K562 (cell line): ENCODE measurements around the gene ZNF564. TPM values are rescaled to one million over a fixed set of nuclear protein-coding genes. Genes with fewer than 3 reads are reported as not detected.

Experiments
- ASH1L ChIP-seq: fragments of 450-650 bp; IDR thresholded peaks from 2 replicates; pipeline ENCODE4 v1.6.1; 2018; ENCODE audit warnings: borderline replicate concordance, mild to moderate bottlenecking, low read depth; ENCODE audit not compliant: partially characterized antibody
- CC2D1A ChIP-seq: fragments of 450-650 bp; IDR thresholded peaks from 2 replicates; pipeline ENCODE4 v1.6.1; 2017; ENCODE audit warnings: mild to moderate bottlenecking
- DACH1 ChIP-seq: fragments of 450-650 bp; IDR thresholded peaks from 2 replicates; pipeline ENCODE4 v1.6.1; 2018; ENCODE audit not compliant: partially characterized antibody
- DDX20 ChIP-seq: fragments of 450-650 bp; IDR thresholded peaks from 2 replicates; pipeline ENCODE4 v1.6.1; 2016; ENCODE audit warnings: missing genetic modification characterization, low read depth, mild to moderate bottlenecking, missing compliant biosample characterization, moderate library complexity
- HMGN3 ChIP-seq: IDR thresholded peaks from 2 replicates; pipeline ENCODE4 v1.6.1; 2011; ENCODE audit warnings: borderline replicate concordance, low read depth, mild to moderate bottlenecking, mixed read lengths, low read length; ENCODE audit not compliant: insufficient read length; ENCODE audit errors: extremely low read depth
- MXI1 ChIP-seq: IDR thresholded peaks from 2 replicates; pipeline ENCODE4 v1.6.1; 2011; ENCODE audit warnings: low read depth, mild to moderate bottlenecking, improper control_type of control experiment, low read length
- PHTF2 ChIP-seq: fragments of 250-450 bp; sonication (Bioruptor Pico); IDR thresholded peaks from 2 replicates; pipeline ENCODE4 v1.5.0; 2021; ENCODE audit warnings: mild to moderate bottlenecking
- PTRF ChIP-seq: fragments of 450-650 bp; IDR thresholded peaks from 2 replicates; pipeline ENCODE4 v1.6.1; 2016; ENCODE audit warnings: mild to moderate bottlenecking, missing genetic modification characterization, missing compliant biosample characterization
- RBBP5 ChIP-seq: fragments of 200-600 bp; sonication (generic); IDR thresholded peaks from 2 replicates; pipeline ENCODE4 v1.6.1; 2012; ENCODE audit warnings: borderline replicate concordance, mild to moderate bottlenecking, low read length, control low read depth, inconsistent platforms; ENCODE audit not compliant: insufficient read depth, poor library complexity, severe bottlenecking
- ZEB2 ChIP-seq: fragments of 450-650 bp; IDR thresholded peaks from 2 replicates; pipeline ENCODE4 v1.6.1; 2016
- ZNF133 ChIP-seq: fragments of 250-450 bp; sonication (Bioruptor Pico); IDR thresholded peaks from 2 replicates; pipeline ENCODE4 v1.4.0; 2020; ENCODE audit warnings: mild to moderate bottlenecking
- polyA plus RNA-seq, 8 experiments: library from polyadenylated mRNA; depleted of rRNA in 4 of 8; stranded (reverse) in 5 of 8; unstranded in 3 of 8; fragments of >200 nt; fragmentation: Nextera tagmentation in 2 of 8; fragmentation: Illumina TruSeq in 1 of 8; extraction: Ambion mirVana in 2 of 8; extraction: Trizol in 1 of 8; gene quantifications; 2 replicates each; pipeline versions ENCODE4 v1.2.1 to v1.2.3, GENCODE V29; 2011 to 2014; ENCODE audit warnings: inconsistent platforms in 1 of 8, missing spikeins in 1 of 8
- total RNA-seq, 7 experiments: library from RNA; depleted of rRNA in 6 of 7; stranded (reverse); fragments of >200 nt in 6 of 7; fragmentation: Illumina TruSeq in 2 of 7; extraction: Trizol in 2 of 7; gene quantifications; 2 replicates each; pipeline versions ENCODE4 v1.2.1 to v1.2.3, GENCODE V29; 2011 to 2021; ENCODE audit warnings: low replicate concordance in 1 of 7
- TF ChIP-seq, protein P1 (sequence below): sonication (generic); formaldehyde crosslinking; IDR thresholded peaks from 2 replicates; pipeline ENCODE4 v1.8.1; 2023; ENCODE audit warnings: mild to moderate bottlenecking, missing genetic modification reagents
- TF ChIP-seq, protein P2 (sequence below): fragments of 250-450 bp; sonication (Bioruptor Pico); IDR thresholded peaks from 2 replicates; pipeline ENCODE4 v1.5.0; 2021; ENCODE audit warnings: mild to moderate bottlenecking, borderline replicate concordance
- TF ChIP-seq, protein P3 (sequence below): fragments of 450-650 bp; IDR thresholded peaks from 2 replicates; pipeline ENCODE4 v1.6.1; 2014; ENCODE audit warnings: low read depth, mild to moderate bottlenecking, moderate library complexity, borderline replicate concordance
- TF ChIP-seq, protein P4 (sequence below): IDR thresholded peaks from 2 replicates; pipeline ENCODE4 v1.6.1; 2012; ENCODE audit warnings: low read depth, low read length, improper control_type of control experiment, borderline replicate concordance
- TF ChIP-seq, protein P5 (sequence below): sonication (generic); formaldehyde crosslinking; IDR thresholded peaks from 2 replicates; pipeline ENCODE4 v1.8.0; 2022; ENCODE audit warnings: missing genetic modification reagents, mild to moderate bottlenecking, borderline replicate concordance

ZNF564 gene
- total and polyA plus RNA-seq, 9 of the 15 experiments (the other 6 are each of a cell fraction or from before 2014, with no cell fraction given) = 1.4 to 8.1 (median 5.6) TPM

DNA sequence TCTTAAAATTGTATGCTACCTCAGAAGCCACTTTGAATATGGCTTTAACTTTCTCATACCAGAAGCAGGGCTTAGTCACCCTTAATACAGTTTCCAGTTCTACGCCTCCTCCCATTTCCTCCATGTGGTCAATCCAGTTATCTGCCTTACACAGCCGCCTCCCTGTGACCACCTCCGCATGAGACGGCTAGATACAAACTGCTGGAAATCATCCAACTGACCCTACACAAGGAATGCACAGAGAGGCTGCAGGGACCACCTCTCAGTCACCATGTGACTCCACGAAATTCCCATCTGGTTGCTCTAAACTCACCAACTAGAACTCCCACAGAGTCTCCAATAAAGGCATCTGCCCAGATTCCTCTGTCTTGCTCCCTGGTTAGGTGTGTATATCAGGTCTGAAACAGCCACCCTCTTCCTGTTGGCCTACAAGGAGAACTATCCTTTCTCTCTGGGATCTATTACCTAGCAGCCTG, 6.8 kb downstream of the ZNF564 start (continued):
- TF ChIP-seq DACH1 (peak; percentile 22), ZEB2 (peak; percentile 59; the same call in 1 of the 2 replicates), PHTF2 (CRISPR knock-in tag) (no peak), RBBP5 (no peak), PTRF (no peak), DDX20 (tag) (no peak), ASH1L (no peak), CC2D1A (peak; percentile 92), MXI1 (no peak), ZNF133 (CRISPR knock-in tag) (no peak), HMGN3 (no peak)
- TF ChIP-seq, protein P1, sequence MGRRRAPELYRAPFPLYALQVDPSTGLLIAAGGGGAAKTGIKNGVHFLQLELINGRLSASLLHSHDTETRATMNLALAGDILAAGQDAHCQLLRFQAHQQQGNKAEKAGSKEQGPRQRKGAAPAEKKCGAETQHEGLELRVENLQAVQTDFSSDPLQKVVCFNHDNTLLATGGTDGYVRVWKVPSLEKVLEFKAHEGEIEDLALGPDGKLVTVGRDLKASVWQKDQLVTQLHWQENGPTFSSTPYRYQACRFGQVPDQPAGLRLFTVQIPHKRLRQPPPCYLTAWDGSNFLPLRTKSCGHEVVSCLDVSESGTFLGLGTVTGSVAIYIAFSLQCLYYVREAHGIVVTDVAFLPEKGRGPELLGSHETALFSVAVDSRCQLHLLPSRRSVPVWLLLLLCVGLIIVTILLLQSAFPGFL (CRISPR knock-in tag) = no peak
- TF ChIP-seq, protein P2, sequence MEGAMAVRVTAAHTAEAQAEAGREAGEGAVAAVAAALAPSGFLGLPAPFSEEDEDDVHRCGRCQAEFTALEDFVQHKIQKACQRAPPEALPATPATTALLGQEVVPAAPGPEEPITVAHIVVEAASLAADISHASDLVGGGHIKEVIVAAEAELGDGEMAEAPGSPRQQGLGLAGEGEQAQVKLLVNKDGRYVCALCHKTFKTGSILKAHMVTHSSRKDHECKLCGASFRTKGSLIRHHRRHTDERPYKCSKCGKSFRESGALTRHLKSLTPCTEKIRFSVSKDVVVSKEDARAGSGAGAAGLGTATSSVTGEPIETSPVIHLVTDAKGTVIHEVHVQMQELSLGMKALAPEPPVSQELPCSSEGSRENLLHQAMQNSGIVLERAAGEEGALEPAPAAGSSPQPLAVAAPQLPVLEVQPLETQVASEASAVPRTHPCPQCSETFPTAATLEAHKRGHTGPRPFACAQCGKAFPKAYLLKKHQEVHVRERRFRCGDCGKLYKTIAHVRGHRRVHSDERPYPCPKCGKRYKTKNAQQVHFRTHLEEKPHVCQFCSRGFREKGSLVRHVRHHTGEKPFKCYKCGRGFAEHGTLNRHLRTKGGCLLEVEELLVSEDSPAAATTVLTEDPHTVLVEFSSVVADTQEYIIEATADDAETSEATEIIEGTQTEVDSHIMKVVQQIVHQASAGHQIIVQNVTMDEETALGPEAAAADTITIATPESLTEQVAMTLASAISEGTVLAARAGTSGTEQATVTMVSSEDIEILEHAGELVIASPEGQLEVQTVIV (CRISPR knock-in tag) = no peak
- TF ChIP-seq, protein P3, sequence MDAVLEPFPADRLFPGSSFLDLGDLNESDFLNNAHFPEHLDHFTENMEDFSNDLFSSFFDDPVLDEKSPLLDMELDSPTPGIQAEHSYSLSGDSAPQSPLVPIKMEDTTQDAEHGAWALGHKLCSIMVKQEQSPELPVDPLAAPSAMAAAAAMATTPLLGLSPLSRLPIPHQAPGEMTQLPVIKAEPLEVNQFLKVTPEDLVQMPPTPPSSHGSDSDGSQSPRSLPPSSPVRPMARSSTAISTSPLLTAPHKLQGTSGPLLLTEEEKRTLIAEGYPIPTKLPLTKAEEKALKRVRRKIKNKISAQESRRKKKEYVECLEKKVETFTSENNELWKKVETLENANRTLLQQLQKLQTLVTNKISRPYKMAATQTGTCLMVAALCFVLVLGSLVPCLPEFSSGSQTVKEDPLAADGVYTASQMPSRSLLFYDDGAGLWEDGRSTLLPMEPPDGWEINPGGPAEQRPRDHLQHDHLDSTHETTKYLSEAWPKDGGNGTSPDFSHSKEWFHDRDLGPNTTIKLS = peak; percentile 59
- TF ChIP-seq, protein P4, sequence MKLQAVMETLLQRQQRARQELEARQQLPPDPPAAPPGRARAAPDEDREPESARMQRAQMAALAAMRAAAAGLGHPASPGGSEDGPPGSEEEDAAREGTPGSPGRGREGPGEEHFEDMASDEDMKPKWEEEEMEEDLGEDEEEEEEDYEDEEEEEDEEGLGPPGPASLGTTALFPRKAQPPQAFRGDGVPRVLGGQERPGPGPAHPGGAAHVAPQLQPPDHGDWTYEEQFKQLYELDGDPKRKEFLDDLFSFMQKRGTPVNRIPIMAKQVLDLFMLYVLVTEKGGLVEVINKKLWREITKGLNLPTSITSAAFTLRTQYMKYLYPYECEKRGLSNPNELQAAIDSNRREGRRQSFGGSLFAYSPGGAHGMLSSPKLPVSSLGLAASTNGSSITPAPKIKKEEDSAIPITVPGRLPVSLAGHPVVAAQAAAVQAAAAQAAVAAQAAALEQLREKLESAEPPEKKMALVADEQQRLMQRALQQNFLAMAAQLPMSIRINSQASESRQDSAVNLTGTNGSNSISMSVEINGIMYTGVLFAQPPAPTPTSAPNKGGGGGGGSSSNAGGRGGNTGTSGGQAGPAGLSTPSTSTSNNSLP = no peak
- TF ChIP-seq, protein P5, sequence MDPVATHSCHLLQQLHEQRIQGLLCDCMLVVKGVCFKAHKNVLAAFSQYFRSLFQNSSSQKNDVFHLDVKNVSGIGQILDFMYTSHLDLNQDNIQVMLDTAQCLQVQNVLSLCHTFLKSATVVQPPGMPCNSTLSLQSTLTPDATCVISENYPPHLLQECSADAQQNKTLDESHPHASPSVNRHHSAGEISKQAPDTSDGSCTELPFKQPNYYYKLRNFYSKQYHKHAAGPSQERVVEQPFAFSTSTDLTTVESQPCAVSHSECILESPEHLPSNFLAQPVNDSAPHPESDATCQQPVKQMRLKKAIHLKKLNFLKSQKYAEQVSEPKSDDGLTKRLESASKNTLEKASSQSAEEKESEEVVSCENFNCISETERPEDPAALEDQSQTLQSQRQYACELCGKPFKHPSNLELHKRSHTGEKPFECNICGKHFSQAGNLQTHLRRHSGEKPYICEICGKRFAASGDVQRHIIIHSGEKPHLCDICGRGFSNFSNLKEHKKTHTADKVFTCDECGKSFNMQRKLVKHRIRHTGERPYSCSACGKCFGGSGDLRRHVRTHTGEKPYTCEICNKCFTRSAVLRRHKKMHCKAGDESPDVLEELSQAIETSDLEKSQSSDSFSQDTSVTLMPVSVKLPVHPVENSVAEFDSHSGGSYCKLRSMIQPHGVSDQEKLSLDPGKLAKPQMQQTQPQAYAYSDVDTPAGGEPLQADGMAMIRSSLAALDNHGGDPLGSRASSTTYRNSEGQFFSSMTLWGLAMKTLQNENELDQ (CRISPR knock-in tag) = no peak
